HUES64 (cell line): ENCODE data around the gene IMMT. TPM values are rescaled to one million over a fixed set of nuclear protein-coding genes. Genes with fewer than 3 reads are reported as not detected.
A peak's percentile ranks its signal among the peaks of the same experiment; 100 is the strongest.
"Not testable (repeated sequence)": the region's sequence is repeated elsewhere in the genome, so short reads cannot be mapped to it uniquely, and the experiment has no call there.

Experiments
- H3K27ac ChIP-seq: 2 replicates; pipeline ENCODE4 v1.7.0; 2013; ENCODE audit warnings: low read depth, low read length, inconsistent platforms
- H3K27me3 ChIP-seq: 2 replicates; pipeline ENCODE4 v1.6.1; 2013; ENCODE audit warnings: mild to moderate bottlenecking, low read length; ENCODE audit not compliant: insufficient read depth
- H3K36me3 ChIP-seq: 2 replicates; pipeline ENCODE4 v1.6.1; 2013; ENCODE audit warnings: mild to moderate bottlenecking, low read length; ENCODE audit not compliant: insufficient read depth
- H3K4me1 ChIP-seq: 2 replicates; pipeline ENCODE4 v1.6.1; 2013; ENCODE audit warnings: mild to moderate bottlenecking, low read length, moderate library complexity; ENCODE audit not compliant: insufficient read depth
- H3K4me3 ChIP-seq: 2 replicates; pipeline ENCODE4 v1.5.1; 2013; ENCODE audit warnings: mild to moderate bottlenecking, low read length, moderate library complexity
- H3K9ac ChIP-seq: 2 replicates; pipeline ENCODE4 v1.6.1; 2013; ENCODE audit warnings: mild to moderate bottlenecking, low read depth, low read length
- H3K9me3 ChIP-seq: 2 replicates; pipeline ENCODE4 v1.6.1; 2013; ENCODE audit warnings: low read depth, low read length; ENCODE audit not compliant: insufficient read depth
- WGBS: fragments of 150-250, 120-280 bp; methylation state at CpG from one replicate; pipeline ENCODE4 v1.1.7; 2013; ENCODE audit warnings: missing lambda C conversion rate; 5-methylcytosine and 5-hydroxymethylcytosine counted together
- polyA plus RNA-seq, 2 experiments: library from polyadenylated mRNA; stranded (reverse); fragments of 50-300 nt; gene quantifications; one replicate each; pipeline ENCODE4 v1.2.3, GENCODE V29; 2013

IMMT gene
- polyA plus RNA-seq (2013, experiment 1 of 2): 104 TPM
- 110 TPM for polyA plus RNA-seq (2013, experiment 2 of 2)

GRCh38 chr2:86195055-86195807 lies at the start of gene IMMT:
Gene IMMT, minus strand, starts transcription at chr2:86195462. Its CDS starts 80 bp downstream, at chr2:86195382.
- Histone ChIP-seq H3K9ac (peak within 1 kb of the TSS; percentile 98), H3K4me1 (peaks cover 4% of the 10 kb centered on the region; the same call in 1 of the 2 replicates), H3K27me3 (no peaks in the 10 kb centered on the region), H3K36me3 (peaks cover 7% of the 10 kb centered on the region), H3K4me3 (peak within 1 kb of the TSS; percentile 64), H3K27ac (peak within 1 kb of the TSS; percentile 100), H3K9me3 (no peaks in the 10 kb centered on the region)
- under 1% methylated on average over 74 of the region's 74 CpGs for WGBS

- H3K27ac ChIP-seq, H3K4me3 ChIP-seq, H3K9me3 ChIP-seq, H3K9ac ChIP-seq, H3K36me3 ChIP-seq, H3K4me1 ChIP-seq, H3K27me3 ChIP-seq: not testable (repeated sequence)
- 94% methylated on average over 5 of the region's 5 CpGs for WGBS
These were observed 49.5 kb upstream of the IMMT start for GRCh38 chr2:86244781-86245180.

- H3K36me3 ChIP-seq: no peaks in the 10 kb centered on the region
- H3K27me3 ChIP-seq: no peaks in the 10 kb centered on the region
- no peak overlapping the region for H3K9ac ChIP-seq
- H3K4me3 ChIP-seq: no peak overlapping the region
- H3K4me1 ChIP-seq: peaks cover 3% of the 10 kb centered on the region; the same call in 1 of the 2 replicates
- 92% methylated on average over 5 of the region's 5 CpGs for WGBS
- H3K27ac ChIP-seq: no peak overlapping the region
- no peaks in the 10 kb centered on the region for H3K9me3 ChIP-seq
These were observed 48.9 kb upstream of the IMMT start for GRCh38 chr2:86243950-86244733.

DNA sequence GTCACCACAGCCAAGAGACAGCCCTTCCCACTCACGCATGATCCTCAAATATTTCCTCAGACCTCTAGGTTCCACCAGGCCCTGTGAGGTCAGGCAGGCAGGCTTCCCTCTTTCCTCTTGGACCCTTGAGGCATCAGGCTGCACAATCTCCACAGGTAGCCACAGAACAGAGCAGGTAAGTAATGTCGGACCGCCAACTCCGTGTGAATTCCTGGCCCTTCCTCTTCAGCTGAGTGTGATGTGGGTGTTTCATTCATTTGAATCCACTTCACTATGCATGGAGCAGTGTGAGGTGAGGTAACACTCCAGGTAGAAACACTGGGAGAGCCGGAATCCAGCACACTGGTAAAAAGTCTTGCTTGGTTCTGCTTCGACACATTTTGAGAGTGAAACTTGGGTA lies 48.0 kb upstream of the IMMT start:
- no peak overlapping the region for H3K4me3 ChIP-seq
- WGBS: 88% methylated on average over 6 of the region's 6 CpGs

DNA sequence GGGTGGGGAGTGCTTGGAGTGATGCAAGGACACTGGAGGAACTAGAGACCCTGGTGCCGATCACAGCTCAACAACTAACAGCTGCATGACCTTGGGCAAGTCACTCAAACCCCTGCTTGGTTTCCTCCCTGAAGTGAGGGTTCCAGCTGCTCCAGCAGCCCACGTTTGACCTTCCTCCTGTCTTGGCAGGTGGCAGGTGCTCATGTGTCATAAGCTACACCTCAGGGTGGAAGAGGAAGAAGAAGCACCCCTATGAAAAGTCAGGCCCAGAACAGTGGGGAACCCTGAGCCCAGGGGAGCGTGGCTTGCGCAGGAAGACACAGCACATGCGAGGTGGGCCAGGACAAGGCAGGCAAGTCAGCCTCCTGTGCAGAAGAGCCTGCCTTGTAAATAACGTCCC lies 46.3 kb upstream of the IMMT start:
- Histone ChIP-seq H3K9me3 (no peaks in the 10 kb centered on the region), H3K4me3 (no peak overlapping the region), H3K27ac (no peak overlapping the region), H3K27me3 (no peaks in the 10 kb centered on the region), H3K4me1 (peaks cover 3% of the 10 kb centered on the region; the same call in 1 of the 2 replicates), H3K36me3 (no peaks in the 10 kb centered on the region), H3K9ac (no peak overlapping the region)
- WGBS: 89% methylated on average over 6 of the region's 6 CpGs

More for the DNA sequence above, 48.0 kb upstream of the IMMT start:
- H3K9ac ChIP-seq: no peak overlapping the region
- H3K36me3 ChIP-seq: no peaks in the 10 kb centered on the region
- H3K4me1 ChIP-seq: peaks cover 3% of the 10 kb centered on the region; the same call in 1 of the 2 replicates
- H3K9me3 ChIP-seq: no peaks in the 10 kb centered on the region
- H3K27me3 ChIP-seq: no peaks in the 10 kb centered on the region
- H3K27ac ChIP-seq: no peak overlapping the region

- no peaks in the 10 kb centered on the region for H3K9me3 ChIP-seq
- H3K4me1 ChIP-seq: peaks cover 3% of the 10 kb centered on the region; the same call in 1 of the 2 replicates
- no peak overlapping the region for H3K27ac ChIP-seq
- H3K36me3 ChIP-seq: no peaks in the 10 kb centered on the region
- no peak overlapping the region for H3K4me3 ChIP-seq
- WGBS: 96% methylated on average over 14 of the region's 14 CpGs
- H3K27me3 ChIP-seq: no peaks in the 10 kb centered on the region
- H3K9ac ChIP-seq: no peak overlapping the region
These were observed 45.0 kb upstream of the IMMT start for GRCh38 chr2:86240251-86240650.

DNA sequence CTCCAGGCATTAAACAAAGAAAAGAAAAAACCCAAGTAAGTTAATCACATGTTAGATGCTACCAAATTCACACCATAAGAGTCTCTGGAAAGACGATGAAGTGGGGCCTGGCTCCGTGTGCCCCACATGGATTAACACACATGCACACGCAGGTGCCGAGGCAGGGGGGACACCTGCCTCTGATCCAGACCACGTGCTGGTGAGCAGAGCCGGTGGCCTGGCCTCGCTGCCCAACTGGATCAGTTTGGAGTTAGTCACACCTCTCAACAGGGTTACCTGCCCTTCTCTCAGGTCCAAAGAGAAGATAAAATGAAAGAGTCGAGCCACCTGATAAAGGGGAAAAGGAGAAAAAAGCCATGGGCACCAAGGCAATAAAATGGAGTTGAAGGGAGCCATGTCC lies 44.5 kb upstream of the IMMT start:
- 93% methylated on average over 8 of the region's 8 CpGs for WGBS
- Histone ChIP-seq H3K9me3 (no peaks in the 10 kb centered on the region), H3K4me3 (no peak overlapping the region), H3K27me3 (no peaks in the 10 kb centered on the region), H3K4me1 (peaks cover 3% of the 10 kb centered on the region; the same call in 1 of the 2 replicates), H3K9ac (no peak overlapping the region), H3K27ac (no peak overlapping the region), H3K36me3 (no peaks in the 10 kb centered on the region)

DNA sequence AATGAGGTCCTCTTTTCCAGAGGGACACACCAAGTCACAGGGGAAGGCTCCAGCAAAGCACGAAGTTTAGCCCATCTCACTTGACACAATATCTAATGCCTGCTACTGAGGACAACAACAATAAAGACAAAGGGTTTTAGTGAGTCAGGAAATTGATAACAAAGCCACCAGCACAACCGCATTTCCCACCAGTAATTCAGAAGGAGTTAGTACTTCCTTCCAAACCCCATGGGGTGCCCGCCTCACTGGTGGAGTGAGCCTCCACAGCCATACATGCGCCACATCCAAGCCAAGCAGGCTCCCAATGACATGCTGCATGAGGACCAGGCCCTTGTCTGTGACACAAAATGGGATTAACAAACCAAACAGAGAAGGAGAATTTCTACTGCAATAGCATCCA lies 44.1 kb upstream of the IMMT start:
- 82% methylated on average over 4 of the region's 4 CpGs for WGBS
- no peaks in the 10 kb centered on the region for H3K9me3 ChIP-seq
- no peak overlapping the region for H3K9ac ChIP-seq
- no peaks in the 10 kb centered on the region for H3K36me3 ChIP-seq
- H3K4me1 ChIP-seq: peaks cover 3% of the 10 kb centered on the region; the same call in 1 of the 2 replicates
- H3K4me3 ChIP-seq: no peak overlapping the region
- no peak overlapping the region for H3K27ac ChIP-seq
- H3K27me3 ChIP-seq: no peaks in the 10 kb centered on the region

GRCh38 chr2:86238354-86238753 lies 43.1 kb upstream of the IMMT start:
- H3K9me3 ChIP-seq: no peaks in the 10 kb centered on the region
- H3K4me1 ChIP-seq: peaks cover 3% of the 10 kb centered on the region; the same call in 1 of the 2 replicates
- 92% methylated on average over 5 of the region's 5 CpGs for WGBS
- H3K9ac ChIP-seq: no peak overlapping the region
- no peak overlapping the region for H3K4me3 ChIP-seq
- no peak overlapping the region for H3K27ac ChIP-seq
- H3K36me3 ChIP-seq: no peaks in the 10 kb centered on the region
- H3K27me3 ChIP-seq: no peaks in the 10 kb centered on the region

DNA sequence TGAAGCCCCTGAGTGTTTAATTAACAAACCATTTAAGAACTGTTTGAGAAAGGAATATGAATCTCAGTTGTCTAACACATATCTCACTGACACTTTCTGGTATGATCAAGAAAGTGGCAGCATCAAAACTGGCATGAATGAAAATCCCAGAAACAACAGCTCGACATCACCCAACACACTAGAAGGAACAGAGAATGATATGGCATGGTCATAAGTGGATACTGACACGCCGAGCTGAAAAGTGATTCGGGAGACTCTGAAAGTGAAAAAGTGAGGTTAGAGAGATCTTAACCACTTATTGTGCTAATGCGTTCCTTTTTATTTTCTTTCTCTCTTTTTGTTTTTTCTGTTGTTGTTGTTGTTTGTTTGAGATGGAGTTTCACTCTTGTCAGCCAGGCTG lies 41.9 kb upstream of the IMMT start:
- H3K36me3 ChIP-seq: no peaks in the 10 kb centered on the region
- H3K27ac ChIP-seq: no peak overlapping the region
- no peaks in the 10 kb centered on the region for H3K9me3 ChIP-seq
- no peaks in the 10 kb centered on the region for H3K27me3 ChIP-seq
- peaks cover 3% of the 10 kb centered on the region; the same call in 1 of the 2 replicates for H3K4me1 ChIP-seq
- no peak overlapping the region for H3K4me3 ChIP-seq
- H3K9ac ChIP-seq: no peak overlapping the region
- WGBS: 68% methylated on average over 4 of the region's 5 CpGs
